Measurements from ENCODE around the gene BIN1.

Gene BIN1

GRCh38 chr2:127014224-127014623, 92.7 kb downstream of the BIN1 start:
- no peak for DNase-seq

GRCh38 chr2:127012868-127013267, 94.1 kb downstream of the BIN1 start:
- DNase-seq = no peak

GRCh38 chr2:127012215-127012614, 94.7 kb downstream of the BIN1 start:
- DNase-seq = no peak

- no peak for DNase-seq
These were observed 95.2 kb downstream of the BIN1 start for GRCh38 chr2:127011796-127012195.

GRCh38 chr2:127011231-127011661, 95.7 kb downstream of the BIN1 start:
- DNase-seq = no peak

DNA sequence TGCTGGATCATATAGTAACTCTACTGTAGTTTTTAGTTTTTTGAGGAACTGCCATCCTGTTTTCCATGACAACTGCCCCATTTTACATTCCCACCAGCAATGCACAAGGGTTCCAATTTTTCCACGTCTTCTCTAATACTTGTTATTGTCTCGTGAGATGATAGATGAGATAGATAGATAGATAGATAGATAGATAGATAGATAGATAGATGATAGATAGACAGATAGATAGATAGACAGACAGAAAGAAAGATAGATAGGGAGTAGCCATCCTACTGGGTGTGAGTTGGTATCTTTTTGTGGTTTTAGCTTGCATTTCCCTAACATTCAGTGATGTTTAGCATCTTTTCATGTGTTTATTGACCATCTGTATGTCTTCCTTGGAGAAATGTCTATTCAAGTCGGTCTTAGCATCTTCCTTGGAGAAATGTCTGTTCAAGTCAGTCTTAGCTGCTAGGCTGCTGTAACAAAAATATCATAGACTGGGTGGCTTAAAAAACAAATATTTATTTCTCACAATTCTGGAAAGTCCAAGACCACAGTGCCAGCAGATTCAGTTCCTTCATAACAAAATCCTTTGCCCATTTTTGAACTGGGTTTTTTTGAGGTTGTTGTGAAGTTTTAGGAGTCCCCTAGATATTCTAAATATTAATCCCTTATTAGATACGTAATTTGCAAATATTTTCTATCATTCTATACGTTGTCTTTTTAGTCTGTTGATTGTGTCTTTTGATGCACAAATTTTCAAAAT, 98.5 kb downstream of the BIN1 start:
- DNase-seq = no peak

DNA sequence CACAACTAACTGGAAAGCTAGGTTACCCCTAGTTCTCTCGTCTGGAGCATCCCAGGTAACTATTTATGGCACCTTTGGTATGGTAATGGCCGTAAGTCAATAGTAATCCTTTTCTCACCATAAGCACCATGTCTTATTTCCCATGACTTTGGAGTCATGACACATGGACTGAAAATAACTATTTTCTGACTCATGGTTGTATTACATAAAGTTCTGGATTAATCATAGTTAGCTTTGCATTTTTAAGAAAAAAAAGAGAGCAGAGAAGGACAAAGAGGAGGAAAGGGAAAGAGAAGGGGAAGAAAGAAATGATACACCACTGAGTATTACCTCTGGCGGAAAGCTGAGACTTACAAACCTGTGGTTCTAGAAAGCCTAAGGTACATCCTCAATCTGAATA, 99.3 kb downstream of the BIN1 start:
- no peak for DNase-seq

DNA sequence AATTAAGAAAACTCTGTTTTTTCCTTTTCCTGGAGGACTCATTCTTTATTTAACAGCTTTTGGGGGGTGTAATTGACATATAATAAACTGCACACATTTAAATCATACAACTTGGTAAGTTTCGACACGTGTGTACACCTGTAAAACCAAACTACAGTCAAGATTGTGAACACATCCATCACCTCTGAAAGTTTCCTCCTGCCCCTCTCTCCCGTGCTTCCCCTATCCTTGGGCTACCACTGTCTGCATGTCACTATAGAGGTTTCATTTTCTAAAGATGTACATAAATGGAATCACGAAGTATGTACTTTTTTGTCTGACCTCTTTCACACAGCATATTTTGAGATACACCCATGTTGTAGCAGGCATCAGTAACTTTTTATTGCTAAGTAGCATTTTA, 100.0 kb downstream of the BIN1 start:
- no peak for DNase-seq

- no peak for DNase-seq
These were observed 101.9 kb downstream of the BIN1 start for GRCh38 chr2:127004893-127005600.

DNA sequence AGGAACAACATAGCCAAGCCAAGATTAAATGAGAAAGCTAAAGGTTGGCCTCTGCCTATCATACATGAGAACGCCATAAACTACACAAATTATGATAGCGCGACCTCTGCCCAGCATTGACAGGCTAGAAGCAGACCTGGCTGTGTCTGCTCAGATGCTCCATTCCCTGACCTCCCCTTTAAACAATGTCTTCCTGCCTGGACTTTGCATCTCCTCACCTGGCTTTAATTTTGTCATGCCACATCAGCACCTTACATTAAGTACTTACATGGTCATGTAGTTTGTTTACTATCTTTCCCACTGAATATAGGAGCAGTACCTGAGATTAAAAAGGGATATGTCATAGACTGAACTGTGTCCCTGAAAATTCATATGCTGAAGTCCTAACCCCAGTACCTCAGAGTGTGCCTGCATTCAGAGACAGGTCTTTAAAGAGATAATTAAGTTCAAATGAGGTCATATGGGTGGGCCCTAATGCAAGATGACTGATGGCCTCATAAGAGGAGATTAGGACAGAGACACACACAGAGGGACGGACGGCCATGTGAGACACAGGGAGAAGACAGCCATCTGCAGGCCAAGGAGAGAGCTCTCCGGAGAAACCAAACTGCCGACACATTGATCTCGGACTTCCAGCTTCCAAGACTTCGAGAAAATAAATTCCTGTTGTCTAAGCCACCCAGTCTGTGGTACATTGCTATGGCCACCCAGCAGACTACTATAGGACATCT, 103.7 kb downstream of the BIN1 start:
- no peak for DNase-seq

- DNase-seq = no peak
These were observed 105.2 kb downstream of the BIN1 start for GRCh38 chr2:127001751-127002150.

- DNase-seq = no peak
These were observed 106.0 kb downstream of the BIN1 start for GRCh38 chr2:127000937-127001336.

- DNase-seq = no peak
These were observed 106.8 kb downstream of the BIN1 start for GRCh38 chr2:127000194-127000593.

- no peak for DNase-seq
These were observed 107.7 kb downstream of the BIN1 start for GRCh38 chr2:126999106-126999756.

GRCh38 chr2:126998486-126998885, 108.5 kb downstream of the BIN1 start:
- no peak for DNase-seq
